AG04450 (cell line): ENCODE results near the gene PRKG1. TPM values are rescaled to one million over a fixed set of nuclear protein-coding genes. Genes with fewer than 3 reads are reported as not detected.

Source experiments
- CTCF ChIA-PET: fragments of 300-600, 350-600 bp; formaldehyde crosslinking; extraction: SDS; loops from one replicate; lab custom pipeline; 2022; ENCODE audit warnings: antibody characterized with exemption, inconsistent platforms; lab: Charles Lee
- POLR2A ChIA-PET: fragments of 350-600 bp; formaldehyde crosslinking; extraction: SDS; loops from one replicate; lab custom pipeline; 2021; ENCODE audit warnings: antibody characterized with exemption, inconsistent platforms; lab: Yijun Ruan, JAX
- DNase-seq: peaks from one replicate; pipeline ENCODE4 v3.0.0-alpha.2; 2011; ENCODE audit warnings: low read depth, low spot score
- H3K27ac ChIP-seq: one replicate; pipeline ENCODE4 v1.5.1; 2012; ENCODE audit warnings: low read depth, low read length, control low read depth
- H3K27me3 ChIP-seq: one replicate; pipeline ENCODE4 v1.6.0; 2012; ENCODE audit warnings: low read length; ENCODE audit not compliant: control insufficient read depth, insufficient read depth
- H3K4me3 ChIP-seq: 2 replicates; pipeline ENCODE4 v1.5.1; 2011; ENCODE audit warnings: mild to moderate bottlenecking, low read depth, low read length, control low read depth
- H3K9me3 ChIP-seq: 2 replicates; pipeline ENCODE4 v1.5.1; 2012; ENCODE audit warnings: low read length; ENCODE audit not compliant: control insufficient read depth, insufficient read depth
- polyA plus RNA-seq: library from polyadenylated mRNA; depleted of rRNA; stranded (reverse); fragments of >200 nt; gene quantifications from 2 replicates; pipeline ENCODE4 v1.2.3, GENCODE V29; 2011
- TF ChIP-seq, protein P1 (sequence below): IDR thresholded peaks from 2 replicates; pipeline ENCODE4 v1.5.1; 2011; ENCODE audit warnings: low read depth, low read length, control low read depth, inconsistent platforms

Gene PRKG1
- polyA plus RNA-seq, 1 experiment, result 19.0 TPM

GRCh38 chr10:51368943-51369342, 294.7 kb downstream of the PRKG1 start:
- DNase-seq, result no peak
- Histone ChIP-seq H3K27me3 (no peaks in the 10 kb centered on the region), H3K9me3 (no peaks in the 10 kb centered on the region), H3K27ac (no peak overlapping the region), H3K4me3 (no peak overlapping the region)
- POLR2A ChIA-PET, result no interaction called here
- TF ChIP-seq, protein P1, sequence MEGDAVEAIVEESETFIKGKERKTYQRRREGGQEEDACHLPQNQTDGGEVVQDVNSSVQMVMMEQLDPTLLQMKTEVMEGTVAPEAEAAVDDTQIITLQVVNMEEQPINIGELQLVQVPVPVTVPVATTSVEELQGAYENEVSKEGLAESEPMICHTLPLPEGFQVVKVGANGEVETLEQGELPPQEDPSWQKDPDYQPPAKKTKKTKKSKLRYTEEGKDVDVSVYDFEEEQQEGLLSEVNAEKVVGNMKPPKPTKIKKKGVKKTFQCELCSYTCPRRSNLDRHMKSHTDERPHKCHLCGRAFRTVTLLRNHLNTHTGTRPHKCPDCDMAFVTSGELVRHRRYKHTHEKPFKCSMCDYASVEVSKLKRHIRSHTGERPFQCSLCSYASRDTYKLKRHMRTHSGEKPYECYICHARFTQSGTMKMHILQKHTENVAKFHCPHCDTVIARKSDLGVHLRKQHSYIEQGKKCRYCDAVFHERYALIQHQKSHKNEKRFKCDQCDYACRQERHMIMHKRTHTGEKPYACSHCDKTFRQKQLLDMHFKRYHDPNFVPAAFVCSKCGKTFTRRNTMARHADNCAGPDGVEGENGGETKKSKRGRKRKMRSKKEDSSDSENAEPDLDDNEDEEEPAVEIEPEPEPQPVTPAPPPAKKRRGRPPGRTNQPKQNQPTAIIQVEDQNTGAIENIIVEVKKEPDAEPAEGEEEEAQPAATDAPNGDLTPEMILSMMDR, result peak; percentile 15; the same call in 1 of the 2 replicates
- CTCF ChIA-PET, result interaction anchor here (1.0 to 1.1 kb wide), 2 partner anchors 305 to 847 kb away, joined by 3 to 4 read pairs; no protein-coding TSS in a partner anchor

GRCh38 chr10:51369903-51370302, 295.6 kb downstream of the PRKG1 start:
- TF ChIP-seq, protein P1, result no peak
- ChIA-PET POLR2A (interaction anchor here (1.0 kb wide), 1 partner anchor 12 kb away, joined by 3 read pairs; no protein-coding TSS in a partner anchor), CTCF (interaction anchor here (1.1 kb wide), 1 partner anchor 306 kb away, joined by 4 read pairs; no protein-coding TSS in a partner anchor)
- no peak overlapping the region for H3K27ac ChIP-seq
- no peak overlapping the region for H3K4me3 ChIP-seq
- no peaks in the 10 kb centered on the region for H3K27me3 ChIP-seq
- no peaks in the 10 kb centered on the region for H3K9me3 ChIP-seq
- peak; percentile 10 for DNase-seq

GRCh38 chr10:51371743-51372142, 297.5 kb downstream of the PRKG1 start:
- ChIA-PET POLR2A (no interaction called here), CTCF (no interaction called here)
- TF ChIP-seq, protein P1, result no peak
- H3K9me3 ChIP-seq, result no peaks in the 10 kb centered on the region
- no peak for DNase-seq
- no peak overlapping the region for H3K4me3 ChIP-seq
- H3K27ac ChIP-seq, result no peak overlapping the region
- H3K27me3 ChIP-seq, result no peaks in the 10 kb centered on the region

DNA sequence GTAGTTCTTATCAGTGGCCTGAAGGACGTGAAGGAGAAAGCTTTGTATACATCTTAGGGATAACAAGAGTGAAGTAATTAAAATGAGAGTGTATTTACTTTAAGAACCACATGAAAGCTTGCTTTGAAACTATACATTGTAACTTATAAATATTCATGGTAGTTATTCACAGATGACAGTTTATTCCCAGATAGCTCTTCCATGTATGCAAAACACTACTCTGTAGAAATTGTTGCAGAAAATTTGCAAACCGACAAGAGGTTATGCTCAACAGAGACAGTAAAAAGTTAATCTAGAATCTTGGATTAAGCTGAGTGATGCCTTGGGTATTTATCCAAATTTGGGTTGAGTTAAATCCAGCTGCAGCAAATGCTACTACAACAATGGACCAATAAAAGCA, 301.5 kb downstream of the PRKG1 start:
- DNase-seq, result no peak
- TF ChIP-seq, protein P1, result no peak
- POLR2A ChIA-PET, result interaction anchor here (0.6 kb wide), 1 partner anchor 621 kb away, joined by 9 read pairs; no protein-coding TSS in a partner anchor
- H3K4me3 ChIP-seq, result no peak overlapping the region
- no peaks in the 10 kb centered on the region for H3K27me3 ChIP-seq
- H3K27ac ChIP-seq, result no peak overlapping the region
- CTCF ChIA-PET, result no interaction called here
- no peaks in the 10 kb centered on the region for H3K9me3 ChIP-seq

DNA sequence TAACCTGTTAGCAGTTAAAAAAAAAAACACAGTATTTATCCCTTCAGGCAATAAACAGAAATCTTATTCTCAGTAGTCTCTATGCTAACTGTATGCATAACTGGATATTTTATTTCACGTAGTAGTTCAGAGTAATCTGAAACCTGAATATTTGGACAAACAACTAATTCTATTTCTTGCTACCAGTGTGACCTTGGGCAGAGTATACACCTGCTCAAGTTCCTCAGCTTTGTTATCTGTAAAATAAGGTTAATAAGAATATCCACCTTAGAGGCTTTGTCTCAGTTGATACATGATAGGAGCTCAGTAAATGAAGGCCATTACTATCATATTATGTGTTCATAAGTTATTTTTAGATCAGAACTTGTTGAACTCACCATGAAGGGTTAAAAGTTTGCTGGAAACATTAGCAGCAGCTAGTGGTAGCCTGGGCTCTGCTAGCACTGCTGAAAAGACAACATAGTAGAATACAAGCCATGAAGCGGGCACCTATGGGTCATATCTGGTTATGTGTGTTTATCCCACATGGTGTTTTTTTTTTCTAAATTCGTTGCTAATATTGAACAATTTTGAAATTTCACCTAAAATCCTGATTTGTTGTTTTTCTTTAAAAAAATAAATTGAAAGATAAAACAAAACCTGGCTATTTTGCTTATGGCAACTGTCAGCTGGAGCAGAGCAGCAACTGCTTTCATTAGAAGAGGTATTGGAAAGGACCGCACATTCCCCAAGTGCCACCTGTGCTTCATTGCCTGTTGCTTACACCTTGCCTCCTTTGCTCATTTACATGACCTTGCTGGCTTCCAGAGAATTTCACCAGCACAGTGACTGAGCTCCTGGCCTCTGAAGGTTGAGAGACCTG, 303.0 kb downstream of the PRKG1 start:
- no peak overlapping the region for H3K4me3 ChIP-seq
- ChIA-PET CTCF (interaction anchor here (1.1 to 1.2 kb wide), 2 partner anchors 12 to 45 kb away, joined by 3 read pairs; no protein-coding TSS in a partner anchor), POLR2A (no interaction called here)
- H3K9me3 ChIP-seq, result no peaks in the 10 kb centered on the region
- no peak overlapping the region for H3K27ac ChIP-seq
- no peak for DNase-seq
- no peaks in the 10 kb centered on the region for H3K27me3 ChIP-seq
- TF ChIP-seq, protein P1, result no peak
